BLaER1 treated with 17β-estradiol and CSF1 and Interleukin-3, amounts not matched to agents 10 nM and 100 nM (cell line): ENCODE data around the gene SOX1.
A peak's percentile ranks its signal among the peaks of the same experiment; 100 is the strongest.

Experiments
- H3K27ac ChIP-seq, 11 experiments: shearing (Covaris generic); formaldehyde crosslinking; 2 replicates each; pipeline ENCODE4 v1.8.1; 2022
- H3K27me3 ChIP-seq, 11 experiments: shearing (Covaris generic); formaldehyde crosslinking; 2 replicates each; pipeline ENCODE4 v1.8.1; 2022
- H3K36me3 ChIP-seq, 11 experiments: shearing (Covaris generic); formaldehyde crosslinking; 2 replicates each; pipeline ENCODE4 v1.8.1; 2022
- H3K4me1 ChIP-seq, 10 experiments: shearing (Covaris generic); formaldehyde crosslinking; 2 replicates each; pipeline ENCODE4 v1.8.1; 2022
- H3K4me2 ChIP-seq, 11 experiments: shearing (Covaris generic); formaldehyde crosslinking; 2 replicates each; pipeline ENCODE4 v1.8.1; 2022
- H3K4me3 ChIP-seq, 10 experiments: shearing (Covaris generic); formaldehyde crosslinking; 2 replicates each; pipeline ENCODE4 v1.8.1; 2022
- H3K9ac ChIP-seq, 11 experiments: shearing (Covaris generic); formaldehyde crosslinking; 2 replicates each; pipeline ENCODE4 v1.8.1; 2022
- H3K9me3 ChIP-seq, 11 experiments: shearing (Covaris generic); formaldehyde crosslinking; replicated peaks in 1 of 11; 2 replicates each; pipeline ENCODE4 v1.8.1; 2022
- H4K20me1 ChIP-seq, 11 experiments: shearing (Covaris generic); formaldehyde crosslinking; 2 replicates each; pipeline ENCODE4 v1.8.1; 2022
- Cebpa-rat ChIP-seq, 11 experiments: shearing (Covaris generic); IDR thresholded peaks; 2 replicates each; pipeline ENCODE4 v1.8.1; 2022

SOX1 gene

GRCh38 chr13:112067116-112067741 is at the start of gene SOX1:
TSS of gene SOX1 (plus strand) at chr13:112067149. CDS start at chr13:112067659, 510 bp downstream.
- peaks cover 99 to 100% (median 100%) of the 10 kb centered on the region in 11 experiments for H3K27me3 ChIP-seq
- peaks cover 0 to 9% (median 2%) of the 10 kb centered on the region in 10 experiments; a peak in 11 of 20 replicates for H3K4me1 ChIP-seq
- H3K9me3 ChIP-seq = peaks cover 19 to 45% (median 29%) of the 10 kb centered on the region in 11 experiments
- no peak within 1 kb of the TSS for H3K9ac ChIP-seq
- peaks cover 0 to 86% (median 75%) of the 10 kb centered on the region in 11 experiments; a peak in 17 of 22 replicates for H4K20me1 ChIP-seq
- H3K27ac ChIP-seq = no peak within 1 kb of the TSS
- peak within 1 kb of the TSS in 3 of 10 experiments; percentile 11 to 28 (median 23); a peak in 3 of 20 replicates for H3K4me3 ChIP-seq
- H3K4me2 ChIP-seq = peak within 1 kb of the TSS in 4 of 11 experiments; percentile 18 to 44 (median 21); a peak in 3 of 22 replicates
- H3K36me3 ChIP-seq = no peaks in the 10 kb centered on the region
- no peak for TF ChIP-seq Cebpa-rat (IDR thresholded peaks at IDR 0.05)

DNA sequence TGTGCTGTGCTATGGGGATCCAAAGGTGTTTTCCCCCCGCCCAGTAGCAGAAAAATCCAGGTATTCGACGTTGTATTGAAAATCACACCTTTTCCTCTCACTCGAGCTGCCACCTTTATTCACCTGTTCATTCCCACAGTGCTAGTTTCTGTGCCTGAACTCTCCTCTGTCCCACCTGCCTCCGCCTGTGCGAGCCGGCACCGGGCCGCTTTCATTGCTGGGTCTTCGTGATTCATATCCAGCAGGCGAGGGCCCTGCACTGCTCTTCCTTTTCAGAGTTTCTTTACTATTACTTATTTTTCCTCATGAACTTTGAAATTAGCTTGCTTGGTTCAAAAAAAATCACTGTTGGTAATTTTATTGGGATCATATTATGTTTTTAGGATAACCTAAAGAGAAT is 42.4 kb upstream of the SOX1 start:
- peaks cover 0 to 21% (median 0%) of the 10 kb centered on the region in 11 experiments; a peak in 6 of 22 replicates for H3K27me3 ChIP-seq
- peaks cover 18 to 38% (median 21%) of the 10 kb centered on the region in 11 experiments for H3K9me3 ChIP-seq
- TF ChIP-seq Cebpa-rat (IDR thresholded peaks at IDR 0.05) = no peak
- H3K4me1 ChIP-seq = peaks cover 14 to 23% (median 19%) of the 10 kb centered on the region in 10 experiments
- H3K36me3 ChIP-seq = no peaks in the 10 kb centered on the region
- H4K20me1 ChIP-seq = no peaks in the 10 kb centered on the region; a peak in 1 of 22 replicates
- no peak overlapping the region for H3K4me3 ChIP-seq
- no peak overlapping the region for H3K27ac ChIP-seq
- H3K4me2 ChIP-seq = no peak overlapping the region
- H3K9ac ChIP-seq = no peak overlapping the region

- Histone ChIP-seq H3K4me1 (peaks cover 16 to 31% (median 25%) of the 10 kb centered on the region in 10 experiments), H3K9ac (no peak overlapping the region), H3K27me3 (peaks cover 0 to 21% (median 0%) of the 10 kb centered on the region in 11 experiments; a peak in 6 of 22 replicates), H3K4me2 (peak overlapping the region; percentile 65 to 92 (median 83); a peak in 21 of 22 replicates), H3K4me3 (no peak overlapping the region), H3K27ac (no peak overlapping the region), H4K20me1 (no peaks in the 10 kb centered on the region; a peak in 1 of 22 replicates), H3K36me3 (no peaks in the 10 kb centered on the region), H3K9me3 (peaks cover under 1 to 14% (median 3%) of the 10 kb centered on the region in 11 experiments; a peak in 15 of 22 replicates)
- no peak for TF ChIP-seq Cebpa-rat (IDR thresholded peaks at IDR 0.05)
These were observed 39.7 kb upstream of the SOX1 start for GRCh38 chr13:112027250-112027649.

DNA sequence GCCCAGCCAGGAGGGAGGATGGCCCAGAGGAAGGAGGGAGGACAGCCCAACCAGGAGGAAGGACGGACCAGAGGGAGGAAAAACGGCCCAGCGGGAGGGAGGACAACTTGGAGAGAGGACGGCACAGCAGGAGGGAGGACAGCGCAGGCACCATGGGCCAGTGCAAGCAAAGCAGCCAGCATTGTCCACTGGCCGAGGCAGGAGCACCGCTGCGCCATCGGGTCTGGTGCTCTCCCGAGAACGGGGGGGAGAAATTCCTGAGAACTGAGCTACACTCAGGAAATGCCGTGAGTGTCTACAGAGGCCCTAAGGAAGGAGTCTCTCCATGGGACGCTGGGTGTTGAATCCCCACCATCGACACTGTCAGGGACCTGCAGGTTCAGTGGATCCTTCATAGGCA is 38.5 kb upstream of the SOX1 start:
- H3K36me3 ChIP-seq = no peaks in the 10 kb centered on the region
- TF ChIP-seq Cebpa-rat (IDR thresholded peaks at IDR 0.05) = no peak
- H3K4me2 ChIP-seq = no peak overlapping the region
- no peaks in the 10 kb centered on the region; a peak in 1 of 22 replicates for H4K20me1 ChIP-seq
- no peak overlapping the region for H3K27ac ChIP-seq
- H3K27me3 ChIP-seq = peaks cover 0 to 21% (median 0%) of the 10 kb centered on the region in 11 experiments; a peak in 6 of 22 replicates
- H3K4me3 ChIP-seq = no peak overlapping the region
- H3K4me1 ChIP-seq = peaks cover 23 to 42% (median 36%) of the 10 kb centered on the region in 10 experiments
- H3K9me3 ChIP-seq = 0 out of 22 replicates have a peak, but pooled peaks cover 0 to 8% (median 0%) of the 10 kb centered on the region in 11 experiments
- H3K9ac ChIP-seq = no peak overlapping the region

DNA sequence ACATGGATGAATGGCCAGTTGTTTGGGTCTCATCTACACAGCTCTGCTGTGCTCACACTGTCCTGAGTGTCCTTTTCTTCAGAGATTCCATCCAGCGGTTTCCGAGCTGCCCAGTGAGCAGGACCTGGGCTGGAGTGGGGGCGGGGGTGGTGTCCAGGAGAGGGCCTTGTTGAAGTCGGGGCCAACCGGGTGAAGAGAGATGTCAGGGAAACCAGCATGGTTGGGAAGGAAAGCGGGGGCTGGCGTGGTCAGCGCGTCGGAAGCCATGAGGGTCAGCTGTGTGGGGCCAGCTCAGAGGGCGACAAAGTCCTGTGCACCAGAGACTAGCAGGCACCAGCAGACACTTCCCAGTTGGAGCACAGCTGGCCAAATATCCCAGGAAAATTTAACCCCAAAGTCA is 37.8 kb upstream of the SOX1 start:
- H3K4me1 ChIP-seq = peaks cover 23 to 49% (median 41%) of the 10 kb centered on the region in 10 experiments
- no peak for TF ChIP-seq Cebpa-rat (IDR thresholded peaks at IDR 0.05)
- H3K27ac ChIP-seq = no peak overlapping the region
- H3K36me3 ChIP-seq = no peaks in the 10 kb centered on the region
- H3K27me3 ChIP-seq = peaks cover 0 to 21% (median 0%) of the 10 kb centered on the region in 11 experiments; a peak in 6 of 22 replicates
- 0 out of 22 replicates have a peak, but pooled peaks cover 0 to 8% (median 0%) of the 10 kb centered on the region in 11 experiments for H3K9me3 ChIP-seq
- H3K4me2 ChIP-seq = no peak overlapping the region
- no peaks in the 10 kb centered on the region; a peak in 1 of 22 replicates for H4K20me1 ChIP-seq
- no peak overlapping the region for H3K4me3 ChIP-seq
- H3K9ac ChIP-seq = no peak overlapping the region

DNA sequence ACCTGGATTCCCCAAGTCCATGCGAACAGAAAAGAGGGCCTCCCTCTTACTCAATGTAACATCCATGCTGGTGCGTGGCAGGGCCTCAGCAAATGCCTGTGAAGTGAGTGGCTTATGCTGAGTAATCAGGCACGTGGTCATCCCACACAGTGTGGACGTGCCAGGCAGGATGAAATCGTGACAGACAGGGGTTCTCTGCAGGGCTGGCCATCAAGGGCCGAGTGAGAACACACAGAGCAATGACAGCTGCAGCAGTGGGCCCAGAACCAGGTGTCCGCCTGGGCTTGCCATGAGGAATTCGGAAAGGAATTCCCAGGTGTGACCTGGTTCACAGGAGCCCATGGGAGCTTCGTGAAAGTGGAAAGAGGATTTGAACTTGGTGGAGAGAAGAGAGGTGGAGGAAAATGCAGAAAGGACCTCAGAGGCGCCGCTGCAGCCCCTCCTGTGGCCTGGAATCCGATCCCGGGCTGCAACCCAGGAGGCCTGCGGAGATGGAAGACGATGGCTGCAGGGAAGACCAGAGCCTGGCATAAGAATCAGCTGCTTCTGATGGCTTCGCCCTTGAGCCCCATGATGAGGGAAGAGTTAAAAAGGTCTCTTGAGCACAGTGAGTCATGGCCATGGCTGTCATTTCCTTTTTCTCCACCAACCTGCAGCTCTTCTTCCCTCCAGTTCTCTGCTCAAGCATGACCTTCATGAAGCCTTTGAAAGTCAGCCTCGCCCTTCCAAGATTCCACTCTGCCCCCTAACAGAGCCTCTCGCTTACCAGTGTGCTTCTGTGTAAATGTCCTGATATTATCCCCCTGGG is 34.6 kb upstream of the SOX1 start:
- H3K36me3 ChIP-seq = no peaks in the 10 kb centered on the region
- H3K4me2 ChIP-seq = peak overlapping the region; percentile 49 to 72 (median 63)
- no peak for TF ChIP-seq Cebpa-rat (IDR thresholded peaks at IDR 0.05)
- no peak overlapping the region for H3K27ac ChIP-seq
- H4K20me1 ChIP-seq = no peaks in the 10 kb centered on the region
- peaks cover 9 to 46% (median 38%) of the 10 kb centered on the region in 10 experiments for H3K4me1 ChIP-seq
- H3K4me3 ChIP-seq = no peak overlapping the region
- no peaks in the 10 kb centered on the region for H3K27me3 ChIP-seq
- H3K9me3 ChIP-seq = 0 out of 22 replicates have a peak, but pooled peaks cover 0 to 8% (median 0%) of the 10 kb centered on the region in 11 experiments
- H3K9ac ChIP-seq = no peak overlapping the region

GRCh38 chr13:112034231-112034630 is 32.7 kb upstream of the SOX1 start:
- H3K4me3 ChIP-seq = no peak overlapping the region
- H3K4me1 ChIP-seq = peaks cover 9 to 42% (median 36%) of the 10 kb centered on the region in 10 experiments
- TF ChIP-seq Cebpa-rat (IDR thresholded peaks at IDR 0.05) = no peak
- peak overlapping the region in 8 of 11 experiments; percentile 57 to 82 (median 78); a peak in 13 of 22 replicates for H3K4me2 ChIP-seq
- H3K9ac ChIP-seq = no peak overlapping the region
- H4K20me1 ChIP-seq = no peaks in the 10 kb centered on the region
- H3K27me3 ChIP-seq = peaks cover 0 to 3% (median 0%) of the 10 kb centered on the region in 11 experiments; a peak in 1 of 22 replicates
- H3K27ac ChIP-seq = no peak overlapping the region
- H3K9me3 ChIP-seq = no peaks in the 10 kb centered on the region
- no peaks in the 10 kb centered on the region for H3K36me3 ChIP-seq

GRCh38 chr13:112034846-112035245 is 32.1 kb upstream of the SOX1 start:
- H3K4me2 ChIP-seq = peak overlapping the region in 9 of 11 experiments; percentile 51 to 82 (median 77); a peak in 18 of 22 replicates
- no peaks in the 10 kb centered on the region for H4K20me1 ChIP-seq
- no peak overlapping the region for H3K27ac ChIP-seq
- no peak for TF ChIP-seq Cebpa-rat (IDR thresholded peaks at IDR 0.05)
- H3K36me3 ChIP-seq = no peaks in the 10 kb centered on the region
- H3K4me3 ChIP-seq = no peak overlapping the region
- peak overlapping the region in 1 of 11 experiments; percentile 28; a peak in 1 of 22 replicates for H3K9ac ChIP-seq
- H3K4me1 ChIP-seq = peaks cover 9 to 42% (median 36%) of the 10 kb centered on the region in 10 experiments
- no peaks in the 10 kb centered on the region for H3K9me3 ChIP-seq
- peaks cover 0 to 7% (median 0%) of the 10 kb centered on the region in 11 experiments; a peak in 2 of 22 replicates for H3K27me3 ChIP-seq
